H1 (cell line): ENCODE measurements around the gene TMEM30A. TPM values are rescaled to one million over a fixed set of nuclear protein-coding genes. Genes with fewer than 3 reads are reported as not detected.

ENCODE experiments used
- CHD7 ChIP-seq: fragments of 300-600 bp; sonication (generic); IDR thresholded peaks from 2 replicates; pipeline ENCODE4 v1.7.1; 2012; ENCODE audit warnings: low read length, moderate library complexity, mild to moderate bottlenecking, inconsistent platforms; ENCODE audit not compliant: insufficient replicate concordance
- CTCF ChIP-seq, 3 experiments: IDR thresholded peaks; 1 replicate in 2 of 3; 2 replicates in 1 of 3; pipeline versions ENCODE4 v1.5.1 to v1.6.1; 2011; ENCODE audit warnings: low read length in 3 of 3, mild to moderate bottlenecking in 3 of 3, inconsistent platforms in 2 of 3, low read depth in 1 of 3, moderate library complexity in 1 of 3; ENCODE audit not compliant: insufficient read depth in 1 of 3; ENCODE audit errors: control extremely low read depth in 1 of 3
- EGR1 ChIP-seq: IDR thresholded peaks from 2 replicates; pipeline ENCODE4 v1.6.1; 2011; ENCODE audit warnings: low read depth, low read length, borderline replicate concordance
- SAP30 ChIP-seq: fragments of 300-600 bp; sonication (generic); IDR thresholded peaks from 2 replicates; pipeline ENCODE4 v1.7.1; 2012; ENCODE audit warnings: low read length, moderate library complexity, mild to moderate bottlenecking, inconsistent platforms; ENCODE audit not compliant: insufficient read depth, insufficient replicate concordance
- SP4 ChIP-seq: IDR thresholded peaks from 2 replicates; pipeline ENCODE4 v1.6.1; 2012; ENCODE audit warnings: low read length, inconsistent platforms
- TAF7 ChIP-seq: optimal IDR thresholded peaks from 2 replicates; pipeline ENCODE3; 2011; ENCODE audit warnings: low read depth, mild to moderate bottlenecking, inconsistent platforms, low read length, moderate library complexity, borderline replicate concordance
- TBP ChIP-seq: IDR thresholded peaks from 2 replicates; pipeline ENCODE4 v1.6.1; 2011; ENCODE audit warnings: low read depth, low read length, improper control_type of control experiment
- TCF12 ChIP-seq: IDR thresholded peaks from 2 replicates; pipeline ENCODE4 v1.6.1; 2011; ENCODE audit warnings: low read depth, mild to moderate bottlenecking, low read length
- polyA plus RNA-seq, 7 experiments: library from polyadenylated mRNA; depleted of rRNA in 3 of 7; stranded (reverse) in 5 of 7; unstranded in 2 of 7; fragments of >200 nt in 5 of 7; fragments of 200-250 nt in 2 of 7; gene quantifications; 1 replicate in 5 of 7; 2 replicates in 1 of 7; 4 replicates in 1 of 7; pipeline versions ENCODE4 v1.2.1 to v1.2.3, GENCODE V29; 2011 to 2013; ENCODE audit warnings: missing spikeins in 2 of 7, mixed read lengths in 2 of 7
- total RNA-seq: library from RNA; stranded (reverse); fragmentation: NEBNext Ultra II Directional; extraction: Animal tissue kit (Norgen Biotek cat#: 25700); gene quantifications from 2 replicates; pipeline ENCODE4 v1.2.1, GENCODE V29; 2021

TMEM30A gene
- total and polyA plus RNA-seq, 2 of the 8 experiments (the other 6 are each of a cell fraction or from before 2014, with no cell fraction given), result 10.5 to 71.0 TPM

- TF ChIP-seq CHD7, result no peak
- no peak for TF ChIP-seq TAF7
- no peak for TF ChIP-seq TCF12
- TF ChIP-seq SP4, result no peak
- TF ChIP-seq EGR1, result no peak
- no peak for TF ChIP-seq SAP30
- TF ChIP-seq CTCF (IDR thresholded peaks at IDR 0.05; ENCODE audit: control extremely low read depth in 1 of 3, insufficient read depth in 1 of 3, low read depth in 1 of 3, low read length in 3 of 3), result no peak
- TF ChIP-seq TBP, result no peak
Measured at GRCh38 chr6:75273009-75273408, 11.6 kb downstream of the TMEM30A start (continued).
